ENCODE measurements around the gene DAAM2.

DAAM2 gene

GRCh38 chr6:39891976-39892375 is 99.8 kb downstream of the DAAM2 start:
- DNase-seq (ENCODE audit: low read depth), result peak; percentile 19
- H3K9me3 ChIP-seq (ENCODE audit: control insufficient read depth, low read length), result no peaks in the 10 kb centered on the region
- H3K36me3 ChIP-seq (ENCODE audit: control insufficient read depth, insufficient read depth, low read length, severe bottlenecking), result peaks cover 16% of the 10 kb centered on the region
- peaks cover 31% of the 10 kb centered on the region for H3K4me1 ChIP-seq (ENCODE audit: control insufficient read depth, insufficient read depth, low read length)
- peak overlapping the region; percentile 22 for H3K9ac ChIP-seq (ENCODE audit: low read length)
- no peak overlapping the region for H3K4me3 ChIP-seq (ENCODE audit: low read length)
- no peaks in the 10 kb centered on the region for H3K27me3 ChIP-seq (replicated peaks; ENCODE audit: control insufficient read depth, insufficient read depth, low read length)

- peaks cover 25% of the 10 kb centered on the region for H3K4me1 ChIP-seq (ENCODE audit: control insufficient read depth, insufficient read depth, low read length)
- no peak overlapping the region for H3K4me3 ChIP-seq (ENCODE audit: low read length)
- peak overlapping the region; percentile 22 for H3K9ac ChIP-seq (ENCODE audit: low read length)
- no peaks in the 10 kb centered on the region for H3K9me3 ChIP-seq (ENCODE audit: control insufficient read depth, low read length)
- H3K36me3 ChIP-seq (ENCODE audit: control insufficient read depth, insufficient read depth, low read length, severe bottlenecking), result peaks cover 23% of the 10 kb centered on the region
- DNase-seq (ENCODE audit: low read depth), result peak; percentile 78
- no peaks in the 10 kb centered on the region for H3K27me3 ChIP-seq (replicated peaks; ENCODE audit: control insufficient read depth, insufficient read depth, low read length)
Measured at GRCh38 chr6:39892490-39893129, 100.4 kb downstream of the DAAM2 start.

GRCh38 chr6:39893286-39893685 is 101.1 kb downstream of the DAAM2 start:
- Histone ChIP-seq H3K4me1 (ENCODE audit: control insufficient read depth, insufficient read depth, low read length) (peaks cover 19% of the 10 kb centered on the region), H3K27me3 (replicated peaks; ENCODE audit: control insufficient read depth, insufficient read depth, low read length) (no peaks in the 10 kb centered on the region), H3K36me3 (ENCODE audit: control insufficient read depth, insufficient read depth, low read length, severe bottlenecking) (peaks cover 29% of the 10 kb centered on the region), H3K4me3 (ENCODE audit: low read length) (no peak overlapping the region), H3K9me3 (ENCODE audit: control insufficient read depth, low read length) (no peaks in the 10 kb centered on the region), H3K9ac (ENCODE audit: low read length) (no peak overlapping the region)
- no peak for DNase-seq (ENCODE audit: low read depth)

GRCh38 chr6:39896701-39897100 is 104.5 kb downstream of the DAAM2 start:
- peaks cover 13% of the 10 kb centered on the region for H3K4me1 ChIP-seq (ENCODE audit: control insufficient read depth, insufficient read depth, low read length)
- H3K27me3 ChIP-seq (replicated peaks; ENCODE audit: control insufficient read depth, insufficient read depth, low read length), result no peaks in the 10 kb centered on the region
- peaks cover 53% of the 10 kb centered on the region for H3K36me3 ChIP-seq (ENCODE audit: control insufficient read depth, insufficient read depth, low read length, severe bottlenecking)
- H3K4me3 ChIP-seq (ENCODE audit: low read length), result no peak overlapping the region
- H3K9me3 ChIP-seq (ENCODE audit: control insufficient read depth, low read length), result no peaks in the 10 kb centered on the region
- H3K9ac ChIP-seq (ENCODE audit: low read length), result no peak overlapping the region
- no peak for DNase-seq (ENCODE audit: low read depth)

DNA sequence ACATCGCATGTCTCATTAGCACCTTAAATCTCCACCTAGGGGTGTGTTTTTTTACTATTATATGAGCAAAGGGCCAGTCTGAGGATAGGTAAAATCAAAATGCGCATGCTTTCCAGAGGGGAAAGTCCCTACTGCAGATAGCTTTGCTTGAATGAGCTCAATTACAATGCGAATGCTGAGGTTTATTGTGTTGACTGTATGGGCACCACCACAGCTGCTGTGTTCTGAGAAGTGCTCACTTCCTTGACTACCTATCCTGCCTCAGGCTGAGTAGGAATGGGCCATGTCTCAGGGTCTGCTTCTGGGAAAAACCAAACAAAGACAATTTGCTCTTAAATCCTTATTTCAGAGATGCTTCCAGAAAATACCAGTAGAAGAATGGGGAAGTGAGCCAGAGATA is 105.5 kb downstream of the DAAM2 start:
- no peak for DNase-seq (ENCODE audit: low read depth)
- no peaks in the 10 kb centered on the region for H3K9me3 ChIP-seq (ENCODE audit: control insufficient read depth, low read length)

GRCh38 chr6:39898625-39899024 is 106.4 kb downstream of the DAAM2 start:
- H3K9me3 ChIP-seq (ENCODE audit: control insufficient read depth, low read length), result no peaks in the 10 kb centered on the region
- DNase-seq (ENCODE audit: low read depth), result no peak
- H3K9ac ChIP-seq (ENCODE audit: low read length), result no peak overlapping the region
- no peak overlapping the region for H3K4me3 ChIP-seq (ENCODE audit: low read length)
- no peaks in the 10 kb centered on the region for H3K4me1 ChIP-seq (ENCODE audit: control insufficient read depth, insufficient read depth, low read length)
- peaks cover 71% of the 10 kb centered on the region for H3K36me3 ChIP-seq (ENCODE audit: control insufficient read depth, insufficient read depth, low read length, severe bottlenecking)
- H3K27me3 ChIP-seq (replicated peaks; ENCODE audit: control insufficient read depth, insufficient read depth, low read length), result no peaks in the 10 kb centered on the region

More for the DNA sequence above, 105.5 kb downstream of the DAAM2 start:
- H3K4me1 ChIP-seq (ENCODE audit: control insufficient read depth, insufficient read depth, low read length), result peaks cover 4% of the 10 kb centered on the region
- no peak overlapping the region for H3K9ac ChIP-seq (ENCODE audit: low read length)
- peaks cover 62% of the 10 kb centered on the region for H3K36me3 ChIP-seq (ENCODE audit: control insufficient read depth, insufficient read depth, low read length, severe bottlenecking)
- no peak overlapping the region for H3K4me3 ChIP-seq (ENCODE audit: low read length)
- no peaks in the 10 kb centered on the region for H3K27me3 ChIP-seq (replicated peaks; ENCODE audit: control insufficient read depth, insufficient read depth, low read length)

GRCh38 chr6:39899554-39900295 is 107.5 kb downstream of the DAAM2 start:
- no peaks in the 10 kb centered on the region for H3K27me3 ChIP-seq (replicated peaks; ENCODE audit: control insufficient read depth, insufficient read depth, low read length)
- peaks cover 82% of the 10 kb centered on the region for H3K36me3 ChIP-seq (ENCODE audit: control insufficient read depth, insufficient read depth, low read length, severe bottlenecking)
- no peak for DNase-seq (ENCODE audit: low read depth)
- no peak overlapping the region for H3K4me3 ChIP-seq (ENCODE audit: low read length)
- H3K9ac ChIP-seq (ENCODE audit: low read length), result no peak overlapping the region
- H3K4me1 ChIP-seq (ENCODE audit: control insufficient read depth, insufficient read depth, low read length), result no peaks in the 10 kb centered on the region
- H3K9me3 ChIP-seq (ENCODE audit: control insufficient read depth, low read length), result no peaks in the 10 kb centered on the region

DNA sequence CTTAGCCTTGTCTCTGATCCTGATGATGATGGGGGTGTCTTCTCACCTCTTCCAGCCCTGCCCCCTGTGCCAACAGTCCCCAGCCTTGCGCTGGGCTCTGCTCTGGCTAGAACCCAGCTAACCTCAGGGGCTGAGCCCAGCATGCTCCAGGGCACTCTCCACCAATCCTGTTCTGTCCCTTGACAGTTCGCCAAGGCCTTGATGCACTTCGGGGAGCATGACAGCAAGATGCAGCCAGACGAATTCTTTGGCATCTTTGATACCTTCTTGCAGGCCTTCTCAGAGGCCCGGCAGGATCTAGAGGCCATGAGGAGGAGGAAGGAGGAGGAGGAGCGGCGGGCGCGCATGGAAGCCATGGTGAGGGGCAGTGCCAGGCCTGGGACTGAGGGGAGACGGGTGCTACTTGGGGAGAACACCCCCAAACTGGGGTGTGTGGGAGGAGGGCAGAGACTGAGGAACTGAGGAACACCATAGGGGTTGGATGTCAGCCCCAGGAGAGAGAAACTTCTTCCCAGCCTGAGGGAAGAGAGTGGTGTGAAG is 109.0 kb downstream of the DAAM2 start:
- H3K36me3 ChIP-seq (ENCODE audit: control insufficient read depth, insufficient read depth, low read length, severe bottlenecking), result peaks cover 96% of the 10 kb centered on the region
- no peak overlapping the region for H3K4me3 ChIP-seq (ENCODE audit: low read length)
- no peak overlapping the region for H3K9ac ChIP-seq (ENCODE audit: low read length)
- no peaks in the 10 kb centered on the region for H3K9me3 ChIP-seq (ENCODE audit: control insufficient read depth, low read length)
- DNase-seq (ENCODE audit: low read depth), result no peak
- H3K4me1 ChIP-seq (ENCODE audit: control insufficient read depth, insufficient read depth, low read length), result no peaks in the 10 kb centered on the region
- no peaks in the 10 kb centered on the region for H3K27me3 ChIP-seq (replicated peaks; ENCODE audit: control insufficient read depth, insufficient read depth, low read length)

DNA sequence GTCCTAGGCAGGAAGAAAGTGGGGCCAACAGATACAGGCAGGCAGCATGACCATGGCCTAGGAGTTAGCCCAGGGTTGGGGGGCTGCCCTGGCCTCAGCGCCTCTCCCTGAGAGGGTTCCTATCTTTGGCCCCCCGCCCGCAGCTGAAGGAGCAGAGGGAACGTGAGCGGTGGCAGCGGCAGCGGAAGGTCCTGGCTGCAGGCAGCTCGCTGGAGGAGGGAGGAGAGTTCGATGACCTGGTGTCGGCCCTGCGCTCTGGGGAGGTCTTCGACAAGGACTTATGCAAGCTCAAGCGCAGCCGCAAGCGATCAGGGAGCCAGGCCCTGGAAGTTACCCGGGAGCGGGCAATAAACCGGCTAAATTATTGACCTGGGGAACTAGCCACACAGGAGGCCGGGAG is 109.5 kb downstream of the DAAM2 start:
- DNase-seq (ENCODE audit: low read depth), result no peak
- H3K9me3 ChIP-seq (ENCODE audit: control insufficient read depth, low read length), result no peaks in the 10 kb centered on the region
- H3K9ac ChIP-seq (ENCODE audit: low read length), result no peak overlapping the region
- H3K36me3 ChIP-seq (ENCODE audit: control insufficient read depth, insufficient read depth, low read length, severe bottlenecking), result peaks cover 96% of the 10 kb centered on the region
- no peaks in the 10 kb centered on the region for H3K4me1 ChIP-seq (ENCODE audit: control insufficient read depth, insufficient read depth, low read length)
- no peak overlapping the region for H3K4me3 ChIP-seq (ENCODE audit: low read length)
- no peaks in the 10 kb centered on the region for H3K27me3 ChIP-seq (replicated peaks; ENCODE audit: control insufficient read depth, insufficient read depth, low read length)

DNA sequence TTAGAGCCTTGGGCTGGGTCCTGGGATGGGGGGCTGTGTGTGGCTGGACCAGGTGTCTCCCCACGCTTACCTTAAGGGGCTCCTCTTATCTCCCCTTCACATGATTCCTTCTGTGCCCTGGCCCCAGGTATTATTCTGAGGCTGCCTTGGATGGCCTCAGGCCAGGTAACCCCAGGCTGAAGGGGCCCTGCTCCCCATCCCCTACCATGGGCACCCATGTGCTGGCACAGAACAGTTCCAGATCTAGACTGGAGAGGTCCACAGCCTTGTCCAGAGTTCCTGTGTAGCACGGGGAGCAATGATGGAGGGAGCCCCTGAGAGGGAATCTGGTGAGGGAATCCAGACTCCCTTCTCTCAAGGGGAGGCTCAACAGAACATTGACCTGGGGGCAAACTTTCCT is 110.0 kb downstream of the DAAM2 start:
- no peak overlapping the region for H3K4me3 ChIP-seq (ENCODE audit: low read length)
- peaks cover 94% of the 10 kb centered on the region for H3K36me3 ChIP-seq (ENCODE audit: control insufficient read depth, insufficient read depth, low read length, severe bottlenecking)
- DNase-seq (ENCODE audit: low read depth), result no peak
- no peaks in the 10 kb centered on the region for H3K27me3 ChIP-seq (replicated peaks; ENCODE audit: control insufficient read depth, insufficient read depth, low read length)
- no peaks in the 10 kb centered on the region for H3K4me1 ChIP-seq (ENCODE audit: control insufficient read depth, insufficient read depth, low read length)
- H3K9ac ChIP-seq (ENCODE audit: low read length), result no peak overlapping the region
- no peaks in the 10 kb centered on the region for H3K9me3 ChIP-seq (ENCODE audit: control insufficient read depth, low read length)

DNA sequence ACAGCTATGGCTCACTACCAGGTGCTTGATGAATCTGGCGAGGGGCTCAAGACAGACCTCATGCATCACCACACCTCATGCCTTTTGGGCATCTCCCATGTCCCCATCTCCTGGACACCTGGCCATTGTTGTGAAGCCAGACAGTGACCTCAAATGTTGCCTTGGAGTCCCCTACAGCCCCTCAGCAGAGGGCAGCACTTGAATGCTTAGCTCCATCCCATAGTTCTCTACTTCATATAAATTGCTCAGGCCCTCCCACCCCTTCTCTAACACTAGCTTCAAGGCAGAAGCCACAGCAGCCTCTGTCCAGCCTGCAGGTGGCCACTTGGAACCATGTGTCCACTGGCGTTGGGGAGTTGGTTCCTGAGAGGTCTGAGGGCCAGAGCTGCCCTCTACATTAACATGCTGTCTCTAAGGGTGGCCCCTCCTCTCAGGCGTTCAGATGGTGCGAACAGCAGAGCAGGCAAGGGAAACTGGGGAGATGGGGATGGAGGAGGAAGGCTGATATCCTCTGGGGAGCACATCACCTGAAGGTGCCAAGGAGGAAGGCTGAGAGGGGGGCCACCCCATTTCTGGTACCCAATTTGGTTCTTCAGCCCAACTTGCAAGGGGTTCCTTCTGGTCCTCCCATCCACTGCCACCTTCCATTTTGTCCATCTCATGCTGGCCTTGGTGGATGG is 110.8 kb downstream of the DAAM2 start:
- H3K4me3 ChIP-seq (ENCODE audit: low read length), result no peak overlapping the region
- no peak for DNase-seq (ENCODE audit: low read depth)
- H3K27me3 ChIP-seq (replicated peaks; ENCODE audit: control insufficient read depth, insufficient read depth, low read length), result no peaks in the 10 kb centered on the region
- H3K9ac ChIP-seq (ENCODE audit: low read length), result no peak overlapping the region
- H3K36me3 ChIP-seq (ENCODE audit: control insufficient read depth, insufficient read depth, low read length, severe bottlenecking), result peaks cover 95% of the 10 kb centered on the region
- H3K4me1 ChIP-seq (ENCODE audit: control insufficient read depth, insufficient read depth, low read length), result no peaks in the 10 kb centered on the region
- no peaks in the 10 kb centered on the region for H3K9me3 ChIP-seq (ENCODE audit: control insufficient read depth, low read length)
